HG03442 (cell line): ENCODE measurements around the gene CCDC92B.
A peak's percentile ranks its signal among the peaks of the same experiment; 100 is the strongest.
"Not testable (repeated sequence)": the region's sequence is repeated elsewhere in the genome, so short reads cannot be mapped to it uniquely, and the experiment has no call there.

Experiments
- ATAC-seq: cut with Tn5 transposase; IDR thresholded peaks from one replicate; pipeline ENCODE4 v1.9.1; 2021; ENCODE audit warnings: mild to moderate bottlenecking, moderate library complexity; ENCODE audit not compliant: unreplicated experiment

CCDC92B gene

GRCh38 chr17:2749058-2749783, at the start of gene CCDC92B:
Gene CCDC92B, minus strand, starts transcription at chr17:2749652. Its CDS starts 14,507 bp downstream, at chr17:2735145.
- ATAC-seq = no peak

DNA sequence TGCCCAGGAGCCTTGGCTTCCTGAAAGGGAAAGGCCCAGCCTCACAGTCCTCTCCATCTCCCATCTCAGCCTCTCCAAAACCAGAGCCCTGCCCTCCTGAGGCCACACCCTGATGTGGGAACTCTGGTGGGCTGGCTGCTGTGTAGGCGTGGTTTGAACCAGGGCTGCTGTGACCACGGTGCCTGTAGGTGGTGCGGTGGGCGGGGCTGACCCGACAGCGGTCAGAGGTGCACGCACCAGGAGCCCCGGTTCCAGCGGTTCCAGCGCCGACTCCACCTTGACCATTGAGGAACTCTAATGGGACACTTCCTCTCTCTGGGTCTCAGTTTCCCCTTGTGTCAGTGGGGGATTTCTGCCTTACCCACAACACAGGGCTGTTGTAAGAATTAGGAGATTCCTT, 49.2 kb upstream of the CCDC92B start:
- no peak for ATAC-seq

- ATAC-seq = no peak
Measured at GRCh38 chr17:2798188-2798587, 48.7 kb upstream of the CCDC92B start.

DNA sequence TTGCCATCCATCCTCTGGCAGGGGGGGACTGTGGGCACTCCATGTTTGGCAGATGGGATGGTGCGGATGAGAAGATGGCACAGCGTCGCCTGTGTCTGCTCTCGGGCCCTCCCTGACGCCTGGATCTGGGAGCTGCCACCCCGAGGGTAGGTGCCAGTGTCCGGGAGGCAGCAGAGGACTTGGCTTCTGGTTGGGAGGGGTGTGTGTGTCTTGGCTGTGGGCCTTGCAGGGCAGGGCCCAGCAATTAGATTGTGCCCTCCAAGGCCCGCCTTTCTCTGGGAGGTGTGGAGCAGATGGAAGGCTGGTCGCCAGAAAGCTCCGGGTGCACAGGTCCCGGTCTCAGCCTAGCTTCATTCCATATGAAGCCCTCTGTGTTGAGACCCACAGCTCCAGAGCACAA, 48.2 kb upstream of the CCDC92B start:
- no peak for ATAC-seq

GRCh38 chr17:2797226-2797625, 47.8 kb upstream of the CCDC92B start:
- ATAC-seq = no peak

DNA sequence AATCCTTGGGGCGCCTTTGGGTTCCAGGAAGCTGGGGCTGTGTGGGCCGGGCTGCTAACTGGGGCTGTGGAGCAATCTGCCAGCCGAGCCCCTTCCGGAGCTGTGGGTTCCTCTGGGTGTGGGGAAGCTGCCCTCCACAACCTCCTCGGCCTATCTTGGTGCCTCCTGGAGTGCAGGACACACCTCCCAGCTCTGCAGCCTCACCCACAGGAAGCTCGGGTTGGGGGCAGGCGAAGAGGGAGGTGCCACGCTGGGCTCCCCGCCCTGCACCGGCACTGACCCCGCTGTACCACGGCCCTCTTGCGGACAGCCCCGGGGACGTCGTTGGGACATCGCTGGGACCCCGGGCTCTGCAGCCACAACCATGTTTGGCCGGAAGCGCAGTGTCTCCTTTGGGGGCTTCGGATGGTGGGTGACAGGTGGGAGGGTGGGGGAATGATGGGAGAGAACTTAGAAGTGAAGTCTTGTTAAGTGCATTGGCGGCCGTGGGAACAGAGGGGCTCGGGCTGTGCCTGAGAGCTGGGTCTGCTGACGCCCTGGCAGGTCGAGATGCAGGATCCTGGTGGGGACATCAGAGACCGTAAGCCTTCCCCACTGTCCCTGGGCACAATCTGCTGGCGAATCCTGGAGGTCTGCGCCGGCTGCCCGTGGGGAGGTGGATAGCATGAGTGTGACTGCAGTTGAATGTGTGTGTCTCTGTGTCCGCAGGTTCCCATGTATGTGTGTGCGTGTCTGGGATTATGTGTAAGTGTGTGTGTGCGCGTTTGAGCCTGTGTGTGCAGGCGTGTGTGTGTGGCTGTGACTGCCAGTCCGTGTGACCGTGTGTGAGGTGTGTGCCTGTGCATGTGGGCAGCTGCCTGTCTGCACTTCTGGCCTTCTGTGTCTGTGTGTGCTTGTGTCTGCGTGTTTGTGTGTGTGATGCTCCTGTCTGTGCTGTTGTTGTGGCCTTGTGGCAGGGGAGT, 47.0 kb upstream of the CCDC92B start, which contains the start of gene RAP1GAP2:
RAP1GAP2 (plus strand) TSS at position 275 of the 962 bp plus-strand sequence; CDS start at position 365, 90 bp downstream.
- ATAC-seq = no peak

GRCh38 chr17:2795441-2796163, 46.1 kb upstream of the CCDC92B start:
- no peak for ATAC-seq

DNA sequence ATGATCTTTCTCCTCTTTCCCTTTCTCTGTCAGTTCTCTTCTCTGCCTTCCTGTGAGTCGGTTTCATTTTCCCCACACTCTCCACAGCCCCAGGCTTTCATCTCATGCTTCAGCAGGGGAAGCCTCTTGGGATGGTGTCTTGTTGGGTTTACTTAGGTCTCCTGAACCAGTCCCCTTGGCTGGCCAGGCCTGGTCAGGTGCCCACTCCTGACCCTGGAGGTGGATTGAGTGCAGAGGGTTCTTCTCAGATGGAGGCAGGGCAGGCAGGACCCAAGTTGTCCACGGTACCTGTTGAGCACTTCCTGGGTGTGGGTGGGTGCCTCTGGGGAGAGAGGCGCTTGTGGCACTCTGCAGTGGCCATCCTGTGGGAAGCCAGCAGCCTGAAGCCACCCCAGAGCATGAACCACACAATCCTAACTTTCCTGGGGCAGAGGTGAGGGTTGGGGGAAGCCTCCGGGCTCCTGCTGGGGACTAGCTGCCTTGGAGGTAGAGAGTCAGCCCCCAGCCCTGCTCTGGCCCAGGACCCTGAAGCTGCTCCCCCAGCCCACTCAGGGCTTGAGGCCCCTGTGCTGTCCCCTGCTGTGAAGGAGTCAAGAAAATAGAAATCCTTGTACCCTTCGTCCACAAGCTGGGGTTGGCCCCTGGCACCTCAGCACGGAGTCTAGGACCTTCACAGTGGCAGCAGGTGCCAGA, 44.8 kb upstream of the CCDC92B start:
- ATAC-seq = no peak

GRCh38 chr17:2792366-2793169, 43.1 kb upstream of the CCDC92B start:
- no peak for ATAC-seq

DNA sequence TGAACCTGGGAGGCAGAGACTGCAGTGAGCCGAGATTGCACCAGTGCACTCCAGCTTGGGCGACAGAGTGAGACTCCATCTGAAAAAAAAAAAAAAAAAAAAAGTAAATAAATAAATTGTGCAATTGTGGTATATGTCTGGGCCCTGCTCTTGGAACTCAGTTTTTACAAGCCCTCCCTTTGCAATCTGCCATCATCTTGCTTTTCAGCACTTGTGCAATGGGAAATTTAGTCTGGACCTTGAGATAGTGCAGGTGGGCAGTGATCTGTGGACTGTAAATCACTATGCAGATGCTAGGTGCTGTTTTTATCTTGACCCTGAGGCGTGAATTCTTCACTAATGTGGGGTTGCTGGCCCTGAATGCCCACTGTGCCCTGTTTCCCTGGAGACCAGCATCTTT, 40.2 kb upstream of the CCDC92B start:
- ATAC-seq = no peak

GRCh38 chr17:2786176-2786881, 36.9 kb upstream of the CCDC92B start:
- ATAC-seq = peak; percentile 67

DNA sequence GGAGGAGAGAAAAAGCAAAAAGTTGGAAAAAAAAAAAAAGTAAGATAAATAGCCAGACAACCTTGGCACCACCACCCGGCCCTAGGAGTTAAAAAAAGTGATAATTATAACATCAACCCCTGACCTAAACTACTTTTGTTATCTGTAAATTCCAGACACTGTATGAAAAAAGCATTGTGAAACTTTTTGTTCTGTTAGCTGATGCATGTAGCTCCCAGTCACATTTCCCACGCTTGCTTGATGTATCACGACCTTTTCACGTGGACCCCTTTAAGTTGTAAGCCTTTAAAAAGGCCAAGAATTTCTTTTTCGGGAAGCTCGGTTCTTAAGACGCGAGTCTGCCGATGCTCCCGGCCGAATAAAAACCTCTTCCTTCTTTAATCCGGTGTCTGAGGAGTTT, 35.9 kb upstream of the CCDC92B start:
- ATAC-seq = not testable (repeated sequence)

DNA sequence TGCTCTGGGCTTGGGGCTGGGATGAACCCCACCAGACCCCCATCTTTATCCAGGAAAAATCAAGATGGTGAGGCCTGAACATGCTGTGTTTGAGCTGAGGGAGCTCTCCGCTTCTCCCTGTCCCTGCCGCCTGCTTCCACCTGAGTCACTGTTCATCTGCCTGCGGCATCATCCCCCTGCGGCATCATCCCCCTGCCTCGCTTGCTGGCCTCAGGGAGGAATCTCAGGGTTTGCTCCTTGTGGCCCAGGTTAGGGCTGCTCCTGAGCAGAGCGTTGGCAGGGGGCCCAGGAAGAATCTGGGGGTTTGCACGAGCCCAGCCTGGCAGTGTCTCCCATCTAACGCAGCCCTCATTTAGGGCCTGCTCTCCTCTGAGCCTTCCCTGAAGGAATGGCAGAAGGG, 35.4 kb upstream of the CCDC92B start:
- ATAC-seq = no peak

- ATAC-seq = no peak
Measured at GRCh38 chr17:2783310-2784030, 34.0 kb upstream of the CCDC92B start.

GRCh38 chr17:2782055-2782454, 32.6 kb upstream of the CCDC92B start:
- ATAC-seq = no peak

DNA sequence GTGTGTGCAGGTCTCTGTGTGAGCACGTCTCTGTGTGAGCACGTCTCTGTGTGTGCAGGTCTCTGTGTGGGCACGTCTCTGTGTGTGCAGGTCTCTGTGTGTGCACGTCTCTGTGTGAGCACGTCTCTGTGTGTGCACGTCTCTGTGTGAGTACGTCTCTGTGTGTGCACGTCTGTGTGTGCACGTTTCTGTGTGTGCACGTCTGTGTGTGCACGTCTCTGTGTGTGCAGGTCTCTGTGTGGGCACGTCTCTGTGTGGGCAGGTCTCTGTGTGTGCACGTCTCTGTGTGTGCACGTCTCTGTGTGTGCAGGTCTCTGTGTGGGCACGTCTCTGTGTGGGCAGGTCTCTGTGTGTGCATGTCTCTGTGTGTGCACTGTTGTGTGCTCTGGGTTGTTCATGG, 32.1 kb upstream of the CCDC92B start:
- not testable (repeated sequence) for ATAC-seq

DNA sequence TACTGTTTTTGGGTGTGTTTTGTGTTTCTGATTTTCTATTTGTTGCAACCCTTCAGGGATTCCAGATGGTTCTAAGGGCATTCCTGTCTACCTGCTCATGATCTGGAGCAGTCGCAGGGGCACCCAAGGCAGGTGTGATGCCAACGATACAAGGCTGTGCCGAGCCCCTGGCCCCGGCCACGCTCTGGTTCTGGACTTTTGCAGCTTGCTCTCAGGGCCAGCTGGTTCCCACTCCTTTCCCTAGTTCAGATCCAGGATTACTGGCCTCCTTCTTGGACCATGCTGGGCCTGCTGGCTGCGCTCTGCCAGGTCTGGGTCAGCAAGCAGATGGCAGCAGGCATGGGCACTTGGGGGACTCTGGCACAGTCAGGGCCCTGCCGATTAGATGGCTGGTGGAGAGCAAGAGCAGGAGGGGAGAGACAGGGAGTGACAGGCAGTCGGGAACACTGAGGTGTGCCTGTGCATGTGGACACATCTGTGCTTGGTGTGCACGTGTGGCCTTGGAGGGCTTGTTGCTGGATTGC, 31.5 kb upstream of the CCDC92B start:
- no peak for ATAC-seq

- no peak for ATAC-seq
Measured at GRCh38 chr17:2780256-2780655, 30.8 kb upstream of the CCDC92B start.
